Right lobe of liver (tissue), 6 donors: ENCODE data around the gene PGK1. TPM values are rescaled to one million over a fixed set of nuclear protein-coding genes. Genes with fewer than 3 reads are reported as not detected.

Experiments
- ATAC-seq, 4 donors: fragments of 200-7000 bp; cut with Tn5 transposase; one replicate each; pipeline ENCODE4 v1.9.1; 2020; ENCODE audit warnings: mild to moderate bottlenecking in 4 of 4, moderate library complexity in 4 of 4
- DNase-seq, 3 donors: peaks; one replicate each; pipeline ENCODE4 v3.0.0-alpha.2; 2020
- H3K27ac ChIP-seq, 3 donors: fragments of 200-600 bp; one replicate each; pipeline ENCODE4 v1.8.0; 2022
- H3K27me3 ChIP-seq, 2 donors: fragments of 200-600 bp; one replicate each; pipeline ENCODE4 v1.8.0; 2022
- H3K36me3 ChIP-seq, 4 donors: fragments of 200-600 bp; sonication (generic) in 1 of 4; one replicate each; pipeline versions ENCODE4 v1.5.1 to v1.8.0; 2017 to 2022; ENCODE audit warnings: control low read depth in 1 of 4
- H3K4me1 ChIP-seq, 4 donors: fragments of 200-600 bp; sonication (generic) in 1 of 4; one replicate each; pipeline versions ENCODE4 v1.5.1 to v1.8.0; 2017 to 2022; ENCODE audit warnings: control low read depth in 1 of 4
- H3K4me3 ChIP-seq, 3 donors: fragments of 200-600 bp; one replicate each; pipeline ENCODE4 v1.8.0; 2022
- H3K9me3 ChIP-seq, 4 donors: fragments of 200-600 bp; sonication (generic) in 1 of 4; one replicate each; pipeline versions ENCODE4 v1.5.1 to v1.8.0; 2017 to 2022; ENCODE audit warnings: control low read depth in 1 of 4
- CTCF ChIP-seq, 4 donors: fragments of 200-600 bp in 3 of 4; fragments of 450-650 bp in 1 of 4; IDR thresholded peaks; one replicate each; pipeline versions ENCODE4 v1.5.1 to v1.8.0; 2016 to 2022; ENCODE audit warnings: antibody characterized with exemption in 4 of 4, mild to moderate bottlenecking in 2 of 4
- POLR2A ChIP-seq: fragments of 450-650 bp; IDR thresholded peaks from one replicate; pipeline ENCODE4 v1.6.1; 2017; ENCODE audit warnings: antibody characterized with exemption, mild to moderate bottlenecking
- WGBS: methylation state at CpG from one replicate; pipeline ENCODE4 v1.1.6; 2018; ENCODE audit warnings: low coverage, low lambda C conversion rate; ENCODE audit not compliant: insufficient coverage; ENCODE audit errors: missing lambda C conversion rate; 5-methylcytosine and 5-hydroxymethylcytosine counted together
- intact Hi-C, 2 donors: fragments of 100-400 bp; cut with DNase I; formaldehyde crosslinking; loops; one replicate each; pipeline versions ENCODE4 v1.11.2 to v1.14.1; 2022
- total RNA-seq, 6 experiments: library from RNA; depleted of rRNA in 2 of 6; stranded (reverse); fragments of >200 nt in 2 of 6; fragmentation: NEBNext Ultra II Directional in 3 of 6; extraction: Animal tissue kit (Norgen Biotek cat#: 25700) in 3 of 6; gene quantifications; one replicate each; pipeline versions ENCODE4 v1.1.0 to v1.2.4, GENCODE V29; 2016 to 2023
- donor health status: DM: no; HTN: yes; CAD: no.
- donor health status: DM: no; HTN: no; CAD: no.
- donor health status: DM: no; HTN: no; CAD: no.
- donor health status: DM: no; HTN: yes; CAD: no.
- donor health status: DM: no; HTN: yes; CAD: no.

Gene PGK1
- total RNA-seq, 6 experiments from 2014 or later: 144 to 333 (median 184) TPM

DNA sequence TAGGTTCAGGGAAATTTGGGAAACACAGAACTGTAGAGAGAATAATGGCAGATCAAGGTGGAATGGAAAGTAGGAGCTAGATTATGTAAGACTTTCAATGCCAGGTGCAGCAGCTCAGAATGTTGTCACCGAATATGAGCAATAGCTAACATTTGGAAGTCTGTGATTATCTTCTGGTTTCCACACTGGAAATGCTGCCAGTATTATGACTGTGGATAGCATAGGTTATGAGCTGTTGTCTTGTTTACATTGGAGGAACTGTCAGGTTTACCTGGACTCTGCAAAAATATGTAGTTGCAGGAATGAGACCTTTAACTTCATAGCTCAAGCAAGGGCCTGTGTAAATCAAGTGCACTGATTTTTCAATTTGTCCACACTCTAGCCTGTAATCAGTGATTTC lies 61.4 kb downstream of the PGK1 start:
- intact Hi-C loops: no loop called here
- no peak for DNase-seq

DNA sequence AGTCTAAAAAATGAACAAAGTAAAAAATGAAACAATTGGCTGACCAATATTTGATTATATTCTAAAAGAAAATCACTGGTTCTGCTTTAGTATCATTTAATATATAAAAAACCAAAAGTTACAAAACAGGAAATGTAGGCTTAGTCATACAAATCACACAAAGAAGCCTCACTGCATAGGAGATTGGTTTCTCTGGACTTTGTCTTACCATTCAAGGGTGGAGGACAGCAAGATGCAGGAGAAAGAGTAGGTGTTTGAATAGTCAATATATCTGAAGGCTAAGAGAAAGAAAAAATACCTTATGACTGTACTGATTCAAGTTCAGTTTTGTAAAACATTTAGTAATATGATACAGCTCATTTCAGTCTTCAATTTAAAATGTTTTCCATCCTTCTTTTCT lies 64.0 kb downstream of the PGK1 start:
- Histone ChIP-seq H3K4me1 (no peaks in the 10 kb centered on the region), H3K4me3 (no peak overlapping the region), H3K36me3 (no peaks in the 10 kb centered on the region), H3K27me3 (no peaks in the 10 kb centered on the region), H3K9me3 (no peaks in the 10 kb centered on the region), H3K27ac (no peak overlapping the region)
- ATAC-seq: no peak
- DNase-seq: no peak
- intact Hi-C loops: no loop called here
- no peak for TF ChIP-seq POLR2A
- no peak for TF ChIP-seq CTCF (IDR thresholded peaks at IDR 0.05)

More for the DNA sequence above, 61.4 kb downstream of the PGK1 start:
- TF ChIP-seq CTCF (IDR thresholded peaks at IDR 0.05): no peak
- TF ChIP-seq POLR2A: no peak
- no peaks in the 10 kb centered on the region for H3K9me3 ChIP-seq
- H3K27ac ChIP-seq: no peak overlapping the region
- no peaks in the 10 kb centered on the region for H3K36me3 ChIP-seq
- H3K27me3 ChIP-seq: no peaks in the 10 kb centered on the region
- no peaks in the 10 kb centered on the region for H3K4me1 ChIP-seq
- no peak overlapping the region for H3K4me3 ChIP-seq
- 57% methylated on average over 1 of the region's 1 CpG for whole genome bisulfite sequencing
- no peak for ATAC-seq

Other genes starting within 250 kb of the PGK1 start
- gene MAGT1, start 208.8 kb upstream of the PGK1 start, total RNA-seq: 10 to 100 TPM; 54.8 to 78.3 (median 65.9) TPM
- 100 to 1,000 TPM; 144 to 906 (median 181) TPM for gene COX7B, start 204.8 kb upstream of the PGK1 start, total RNA-seq
- gene ATP7A, start 193.6 kb upstream of the PGK1 start, total RNA-seq: 1 to 10 TPM; 2.1 to 3.9 (median 3.2) TPM
- gene PGAM4, start 134.6 kb upstream of the PGK1 start, total RNA-seq: not detected
- 1 to 10 TPM; 3.3 to 9.6 (median 6.1) TPM for gene TAF9B, start 35.4 kb downstream of the PGK1 start, total RNA-seq
- under 1 TPM; 0.22 to 1.00 (median 0.46) TPM for gene CYSLTR1, start 223.4 kb downstream of the PGK1 start, total RNA-seq